SK-N-SH (cell line): Measurements from ENCODE around the gene FBN1.
A peak's percentile ranks its signal among the peaks of the same experiment; 100 is the strongest.

ENCODE experiments used
- EP300 ChIP-seq, 2 experiments: IDR thresholded peaks; 2 replicates each; pipeline versions ENCODE4 v1.4.0 to v1.6.1; 2012; ENCODE audit warnings: borderline replicate concordance in 1 of 2, low read depth in 1 of 2, low read length in 1 of 2
- EZH2phosphoT487 ChIP-seq: fragments of 200-600 bp; sonication (generic); IDR thresholded peaks from 2 replicates; pipeline ENCODE4 v1.6.1; 2017; ENCODE audit warnings: low read depth, mixed run types, mild to moderate bottlenecking, antibody characterized with exemption, moderate library complexity, borderline replicate concordance
- JUND ChIP-seq: IDR thresholded peaks from 2 replicates; pipeline ENCODE4 v1.4.0; 2012
- MXI1 ChIP-seq: IDR thresholded peaks from 2 replicates; pipeline ENCODE4 v1.6.1; 2012; ENCODE audit warnings: mild to moderate bottlenecking, low read depth, low read length, improper control_type of control experiment
- RAD21 ChIP-seq: IDR thresholded peaks from 2 replicates; pipeline ENCODE4 v1.6.1; 2012; ENCODE audit warnings: mild to moderate bottlenecking, low read length
- RCOR1 ChIP-seq: fragments of 150-350 bp; IDR thresholded peaks from 2 replicates; pipeline ENCODE4 v1.6.1; 2017; ENCODE audit warnings: antibody characterized with exemption, low read length
- RFX5 ChIP-seq: IDR thresholded peaks from 2 replicates; pipeline ENCODE4 v1.6.1; 2012; ENCODE audit warnings: mild to moderate bottlenecking, improper control_type of control experiment, low read length
- SMC3 ChIP-seq: IDR thresholded peaks from 2 replicates; pipeline ENCODE4 v1.6.1; 2012; ENCODE audit warnings: low read depth, low read length, improper control_type of control experiment
- TAF1 ChIP-seq: IDR thresholded peaks from 2 replicates; pipeline ENCODE4 v1.6.1; 2012; ENCODE audit warnings: low read depth, mild to moderate bottlenecking, low read length, moderate library complexity, borderline replicate concordance
- YY1 ChIP-seq: IDR thresholded peaks from 2 replicates; pipeline ENCODE4 v1.4.0; 2012; ENCODE audit warnings: low read depth, mild to moderate bottlenecking
- TF ChIP-seq, protein P1 (sequence below): IDR thresholded peaks from 2 replicates; pipeline ENCODE4 v1.6.1; 2012; ENCODE audit warnings: mild to moderate bottlenecking, low read depth, low read length, moderate library complexity
- TF ChIP-seq, protein P2 (sequence below): fragments of 200-600 bp; sonication (generic); IDR thresholded peaks from 2 replicates; pipeline ENCODE4 v1.6.1; 2017; ENCODE audit warnings: antibody characterized with exemption, mild to moderate bottlenecking, moderate library complexity
- TF ChIP-seq, protein P3 (sequence below): fragments of 150-350 bp; IDR thresholded peaks from 2 replicates; pipeline ENCODE4 v1.6.1; 2017; ENCODE audit warnings: antibody characterized with exemption, low read length, low read depth, borderline replicate concordance

DNA sequence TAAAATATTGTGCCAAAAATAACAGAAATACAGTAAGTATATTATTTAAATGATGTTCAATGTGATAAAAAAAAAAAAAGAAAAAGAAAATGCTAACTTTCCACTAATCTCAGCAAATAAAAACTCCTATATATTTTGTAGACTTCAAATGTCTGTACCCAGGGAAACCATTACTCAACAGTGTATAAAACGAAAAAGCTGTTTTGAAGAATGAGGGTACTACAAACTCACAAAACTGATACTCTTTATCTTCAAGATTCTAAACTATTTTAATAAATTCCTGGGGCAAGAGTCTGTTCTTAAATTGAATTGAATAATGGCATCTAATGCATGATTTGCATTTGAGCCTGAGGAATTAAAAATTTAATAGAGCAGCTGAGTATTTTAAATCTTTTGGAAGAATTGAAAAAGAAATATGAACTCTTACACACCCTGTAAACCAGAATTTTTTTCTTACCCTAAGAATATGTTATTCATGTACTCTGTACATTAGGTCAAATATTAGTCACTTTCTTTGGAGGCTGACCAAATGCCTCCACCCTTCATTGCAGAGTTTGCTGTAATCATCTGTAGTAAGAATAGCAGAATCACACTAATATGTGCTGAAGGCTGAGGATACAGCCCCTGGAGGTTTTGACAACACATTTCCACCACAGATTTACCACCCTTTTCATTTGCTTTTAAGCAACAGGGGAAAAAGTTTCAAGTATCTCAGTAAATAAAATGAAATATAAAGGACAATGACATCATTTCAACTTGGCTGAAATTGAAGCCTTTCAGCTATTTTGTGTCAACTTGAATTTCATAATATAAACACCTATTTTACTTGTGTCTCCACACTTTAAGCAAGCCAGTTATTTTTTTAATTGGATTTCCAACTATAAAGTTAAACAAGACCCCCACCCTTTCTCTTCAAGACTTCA is 79.7 kb downstream of the FBN1 start:
- TF ChIP-seq, protein P1, sequence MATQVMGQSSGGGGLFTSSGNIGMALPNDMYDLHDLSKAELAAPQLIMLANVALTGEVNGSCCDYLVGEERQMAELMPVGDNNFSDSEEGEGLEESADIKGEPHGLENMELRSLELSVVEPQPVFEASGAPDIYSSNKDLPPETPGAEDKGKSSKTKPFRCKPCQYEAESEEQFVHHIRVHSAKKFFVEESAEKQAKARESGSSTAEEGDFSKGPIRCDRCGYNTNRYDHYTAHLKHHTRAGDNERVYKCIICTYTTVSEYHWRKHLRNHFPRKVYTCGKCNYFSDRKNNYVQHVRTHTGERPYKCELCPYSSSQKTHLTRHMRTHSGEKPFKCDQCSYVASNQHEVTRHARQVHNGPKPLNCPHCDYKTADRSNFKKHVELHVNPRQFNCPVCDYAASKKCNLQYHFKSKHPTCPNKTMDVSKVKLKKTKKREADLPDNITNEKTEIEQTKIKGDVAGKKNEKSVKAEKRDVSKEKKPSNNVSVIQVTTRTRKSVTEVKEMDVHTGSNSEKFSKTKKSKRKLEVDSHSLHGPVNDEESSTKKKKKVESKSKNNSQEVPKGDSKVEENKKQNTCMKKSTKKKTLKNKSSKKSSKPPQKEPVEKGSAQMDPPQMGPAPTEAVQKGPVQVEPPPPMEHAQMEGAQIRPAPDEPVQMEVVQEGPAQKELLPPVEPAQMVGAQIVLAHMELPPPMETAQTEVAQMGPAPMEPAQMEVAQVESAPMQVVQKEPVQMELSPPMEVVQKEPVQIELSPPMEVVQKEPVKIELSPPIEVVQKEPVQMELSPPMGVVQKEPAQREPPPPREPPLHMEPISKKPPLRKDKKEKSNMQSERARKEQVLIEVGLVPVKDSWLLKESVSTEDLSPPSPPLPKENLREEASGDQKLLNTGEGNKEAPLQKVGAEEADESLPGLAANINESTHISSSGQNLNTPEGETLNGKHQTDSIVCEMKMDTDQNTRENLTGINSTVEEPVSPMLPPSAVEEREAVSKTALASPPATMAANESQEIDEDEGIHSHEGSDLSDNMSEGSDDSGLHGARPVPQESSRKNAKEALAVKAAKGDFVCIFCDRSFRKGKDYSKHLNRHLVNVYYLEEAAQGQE: no peak
- TF ChIP-seq, protein P2, sequence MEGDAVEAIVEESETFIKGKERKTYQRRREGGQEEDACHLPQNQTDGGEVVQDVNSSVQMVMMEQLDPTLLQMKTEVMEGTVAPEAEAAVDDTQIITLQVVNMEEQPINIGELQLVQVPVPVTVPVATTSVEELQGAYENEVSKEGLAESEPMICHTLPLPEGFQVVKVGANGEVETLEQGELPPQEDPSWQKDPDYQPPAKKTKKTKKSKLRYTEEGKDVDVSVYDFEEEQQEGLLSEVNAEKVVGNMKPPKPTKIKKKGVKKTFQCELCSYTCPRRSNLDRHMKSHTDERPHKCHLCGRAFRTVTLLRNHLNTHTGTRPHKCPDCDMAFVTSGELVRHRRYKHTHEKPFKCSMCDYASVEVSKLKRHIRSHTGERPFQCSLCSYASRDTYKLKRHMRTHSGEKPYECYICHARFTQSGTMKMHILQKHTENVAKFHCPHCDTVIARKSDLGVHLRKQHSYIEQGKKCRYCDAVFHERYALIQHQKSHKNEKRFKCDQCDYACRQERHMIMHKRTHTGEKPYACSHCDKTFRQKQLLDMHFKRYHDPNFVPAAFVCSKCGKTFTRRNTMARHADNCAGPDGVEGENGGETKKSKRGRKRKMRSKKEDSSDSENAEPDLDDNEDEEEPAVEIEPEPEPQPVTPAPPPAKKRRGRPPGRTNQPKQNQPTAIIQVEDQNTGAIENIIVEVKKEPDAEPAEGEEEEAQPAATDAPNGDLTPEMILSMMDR: peak; percentile 8; the same call in 1 of the 2 replicates
- TF ChIP-seq JUND: peak; percentile 65
- TF ChIP-seq RFX5: no peak
- no peak for TF ChIP-seq EZH2phosphoT487
- peak in 1 of 2 experiments; percentile 61; a peak in 1 of 4 replicates for TF ChIP-seq EP300 (IDR thresholded peaks at IDR 0.05; ENCODE audit: borderline replicate concordance in 1 of 2, low read depth in 1 of 2, low read length in 1 of 2)
- no peak for TF ChIP-seq YY1
- TF ChIP-seq RAD21: no peak; the same call in 1 of the 2 replicates
- no peak for TF ChIP-seq SMC3
- no peak for TF ChIP-seq TAF1
- TF ChIP-seq MXI1: no peak
- TF ChIP-seq, protein P3, sequence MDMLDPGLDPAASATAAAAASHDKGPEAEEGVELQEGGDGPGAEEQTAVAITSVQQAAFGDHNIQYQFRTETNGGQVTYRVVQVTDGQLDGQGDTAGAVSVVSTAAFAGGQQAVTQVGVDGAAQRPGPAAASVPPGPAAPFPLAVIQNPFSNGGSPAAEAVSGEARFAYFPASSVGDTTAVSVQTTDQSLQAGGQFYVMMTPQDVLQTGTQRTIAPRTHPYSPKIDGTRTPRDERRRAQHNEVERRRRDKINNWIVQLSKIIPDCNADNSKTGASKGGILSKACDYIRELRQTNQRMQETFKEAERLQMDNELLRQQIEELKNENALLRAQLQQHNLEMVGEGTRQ: no peak
- TF ChIP-seq RCOR1: no peak
